K562 (cell line): ENCODE measurements around the gene ARL4C. TPM values are rescaled to one million over a fixed set of nuclear protein-coding genes. Genes with fewer than 3 reads are reported as not detected.

Experiments
- ATAC-seq: fragments of 200-7000 bp; cut with Tn5 transposase; 3 replicates; pipeline ENCODE4 v1.9.1; 2020; ENCODE audit warnings: moderate library complexity
- BruUV-seq: library from RNA; stranded (reverse); fragments of 400-500 nt; replicated peaks from 2 replicates; lab custom pipeline; 2021; lab: Mats Ljungman, UMichigan
- CTCF ChIA-PET: fragments of 300-600 bp; formaldehyde crosslinking; extraction: SDS; loops from one replicate; lab custom pipeline; 2021; ENCODE audit warnings: low intra/inter-chr PET ratio; lab: Yijun Ruan, JAX
- POLR2A ChIA-PET: fragments of 300-600, 350-650 bp; sonication (Branson Sonifier 250); formaldehyde crosslinking; extraction: SDS; loops from one replicate; lab custom pipeline; 2021; ENCODE audit warnings: antibody characterized with exemption, inconsistent platforms; lab: Yijun Ruan, JAX
- DNase-seq, 4 experiments: peaks; one replicate each; pipeline versions ENCODE4 v3.0.0 to v3.0.0-alpha.2; 2011 to 2018; ENCODE audit warnings: low spot score in 3 of 4, mixed read lengths in 3 of 4; ENCODE audit errors: extremely low read depth in 1 of 4
- FAIRE-seq: peaks from 2 replicates; lab custom pipeline; 2011; peaks lifted over from hg19 to GRCh38; lab: Jason Lieb, UNC
- H2AFZ ChIP-seq: 2 replicates; pipeline ENCODE4 v1.6.0; 2011; ENCODE audit warnings: low read depth, low read length, control low read depth, inconsistent platforms
- H3K27ac ChIP-seq: fragments of 200-600 bp; 3 replicates; pipeline ENCODE4 v1.8.0; 2011; ENCODE audit warnings: low read depth, mild to moderate bottlenecking, control low read depth, inconsistent platforms, low read length, moderate library complexity, mixed read lengths; ENCODE audit errors: extremely low read depth
- H3K27me3 ChIP-seq, 2 experiments: fragments of 300-600 bp in 1 of 2; 2 replicates in 1 of 2; 3 replicates in 1 of 2; pipeline versions ENCODE4 v1.6.0 to v1.8.0; 2011; ENCODE audit warnings: inconsistent platforms in 2 of 2, low read length in 2 of 2, mild to moderate bottlenecking in 1 of 2, mixed read lengths in 1 of 2, moderate library complexity in 1 of 2; ENCODE audit not compliant: control insufficient read depth in 2 of 2, insufficient read depth in 2 of 2
- H3K36me3 ChIP-seq: fragments of 300-600 bp; 3 replicates; pipeline ENCODE4 v1.8.0; 2011; ENCODE audit warnings: mild to moderate bottlenecking, low read length, inconsistent platforms; ENCODE audit not compliant: control insufficient read depth, insufficient read depth
- H3K4me1 ChIP-seq, 2 experiments: fragments of 200-600 bp in 1 of 2; replicated peaks in 1 of 2; 2 replicates in 1 of 2; 3 replicates in 1 of 2; pipeline versions ENCODE4 v1.5.1 to v1.8.0; 2011; ENCODE audit warnings: inconsistent platforms in 2 of 2, low read length in 2 of 2, mild to moderate bottlenecking in 1 of 2, mixed read lengths in 1 of 2, moderate library complexity in 1 of 2; ENCODE audit not compliant: control insufficient read depth in 2 of 2, insufficient read depth in 2 of 2
- H3K4me2 ChIP-seq: 2 replicates; pipeline ENCODE4 v1.6.1; 2011; ENCODE audit warnings: low read length, control low read depth, inconsistent platforms, mixed read lengths; ENCODE audit not compliant: insufficient read depth
- H3K4me3 ChIP-seq: fragments of 200-600 bp; sonication (generic), shearing (Covaris generic); 2 replicates; pipeline ENCODE4 v1.5.1; 2016; ENCODE audit warnings: control low read depth, inconsistent platforms
- H3K79me2 ChIP-seq: fragments of 200-600 bp; 3 replicates; pipeline ENCODE4 v1.8.0; 2011; ENCODE audit warnings: low read length, inconsistent platforms; ENCODE audit not compliant: control insufficient read depth, insufficient read depth
- H3K9ac ChIP-seq, 2 experiments: 2 replicates each; pipeline versions ENCODE4 v1.6.0 to v1.6.1; 2011; ENCODE audit warnings: low read depth in 2 of 2, low read length in 2 of 2, control low read depth in 1 of 2, inconsistent platforms in 1 of 2, mild to moderate bottlenecking in 1 of 2, mixed read lengths in 1 of 2; ENCODE audit not compliant: insufficient read depth in 1 of 2
- H3K9me1 ChIP-seq: one replicate; pipeline ENCODE4 v1.6.0; 2011; ENCODE audit warnings: inconsistent platforms, mild to moderate bottlenecking, low read length, moderate library complexity; ENCODE audit not compliant: control insufficient read depth, insufficient read depth
- H3K9me3 ChIP-seq: replicated peaks from 2 replicates; pipeline ENCODE4 v1.5.1; 2011; ENCODE audit warnings: low read depth, low read length, inconsistent platforms; ENCODE audit not compliant: control insufficient read depth, insufficient read depth
- H4K20me1 ChIP-seq: replicated peaks from 2 replicates; pipeline ENCODE4 v1.6.1; 2011; ENCODE audit warnings: low read length, inconsistent platforms, mixed read lengths; ENCODE audit not compliant: control insufficient read depth, insufficient read depth
- CBX8 ChIP-seq: fragments of 200-600 bp; sonication (generic); IDR thresholded peaks from 2 replicates; pipeline ENCODE4 v1.6.1; 2012; ENCODE audit warnings: borderline replicate concordance, mixed run types, low read depth, mild to moderate bottlenecking, moderate library complexity, mixed read lengths, low read length, control low read depth, inconsistent platforms; ENCODE audit not compliant: poor library complexity, severe bottlenecking; ENCODE audit errors: extremely low read depth
- GTF2E2 ChIP-seq: fragments of 200-800 bp; sonication (Bioruptor generic); IDR thresholded peaks from 2 replicates; pipeline ENCODE4 v1.6.1; 2016; ENCODE audit warnings: missing genetic modification characterization, missing compliant biosample characterization
- L3MBTL2 ChIP-seq: fragments of 450-650 bp; IDR thresholded peaks from 2 replicates; pipeline ENCODE4 v1.6.1; 2016; ENCODE audit warnings: mild to moderate bottlenecking, moderate library complexity
- RAD21 ChIP-seq, 2 experiments: fragments of 250-450 bp in 1 of 2; fragments of 450-650 bp in 1 of 2; sonication (Bioruptor Pico) in 1 of 2; formaldehyde crosslinking in 1 of 2; IDR thresholded peaks in 1 of 2; conservative IDR thresholded peaks in 1 of 2; 2 replicates each; pipeline versions ENCODE4 v1.4.0 to v1.8.0; 2020 to 2022; ENCODE audit warnings: mild to moderate bottlenecking in 2 of 2, moderate library complexity in 1 of 2
- ZBTB1 ChIP-seq: sonication (generic); formaldehyde crosslinking; IDR thresholded peaks from 2 replicates; pipeline ENCODE4 v1.8.1; 2023; ENCODE audit warnings: missing genetic modification reagents, low read depth, mild to moderate bottlenecking, borderline replicate concordance
- ZNF263 ChIP-seq: sonication (generic); formaldehyde crosslinking; IDR thresholded peaks from 2 replicates; pipeline ENCODE4 v1.8.0; 2022; ENCODE audit warnings: mild to moderate bottlenecking, missing genetic modification reagents, borderline replicate concordance
- WGBS: fragments of 100-300 bp; shearing (Covaris generic); methylation state at CpG from one replicate; pipeline ENCODE4 v1.1.6; 2016; ENCODE audit warnings: low coverage, mixed read lengths; ENCODE audit not compliant: insufficient coverage; ENCODE audit errors: missing lambda C conversion rate; 5-methylcytosine and 5-hydroxymethylcytosine counted together
- in situ Hi-C: fragments of 300-500 bp; cut with MboI; formaldehyde crosslinking; loops from 4 replicates; pipeline ENCODE4 v1.15.0; 2018; ENCODE audit warnings: inconsistent platforms, mixed read lengths
- intact Hi-C: fragments of 100-400 bp; cut with micrococcal nuclease; formaldehyde crosslinking; loops from 2 replicates; pipeline ENCODE4 v1.14.2; 2022
- polyA plus RNA-seq, 8 experiments: library from polyadenylated mRNA; depleted of rRNA in 4 of 8; stranded (reverse) in 5 of 8; unstranded in 3 of 8; fragments of >200 nt; fragmentation: Nextera tagmentation in 2 of 8; fragmentation: Illumina TruSeq in 1 of 8; extraction: Ambion mirVana in 2 of 8; extraction: Trizol in 1 of 8; gene quantifications; 2 replicates each; pipeline versions ENCODE4 v1.2.1 to v1.2.3, GENCODE V29; 2011 to 2014; ENCODE audit warnings: inconsistent platforms in 1 of 8, missing spikeins in 1 of 8
- total RNA-seq, 7 experiments: library from RNA; depleted of rRNA in 6 of 7; stranded (reverse); fragments of >200 nt in 6 of 7; fragmentation: Illumina TruSeq in 2 of 7; extraction: Trizol in 2 of 7; gene quantifications; 2 replicates each; pipeline versions ENCODE4 v1.2.1 to v1.2.3, GENCODE V29; 2011 to 2021; ENCODE audit warnings: low replicate concordance in 1 of 7
- TF ChIP-seq, protein P1 (sequence below), 3 experiments: IDR thresholded peaks in 2 of 3; conservative IDR thresholded peaks in 1 of 3; 2 replicates each; pipeline ENCODE4 v1.5.1; 2011 to 2012; ENCODE audit warnings: low read length in 3 of 3, mild to moderate bottlenecking in 3 of 3, control low read depth in 2 of 3, improper control_type of control experiment in 1 of 3, inconsistent platforms in 1 of 3, low read depth in 1 of 3, mixed read lengths in 1 of 3, moderate library complexity in 1 of 3; ENCODE audit not compliant: insufficient read depth in 2 of 3

ARL4C gene
- total and polyA plus RNA-seq, 9 of the 15 experiments (the other 6 are each of a cell fraction or from before 2014, with no cell fraction given), result 0.03 to 0.11 (median 0.04) TPM; not detected in 5

DNA sequence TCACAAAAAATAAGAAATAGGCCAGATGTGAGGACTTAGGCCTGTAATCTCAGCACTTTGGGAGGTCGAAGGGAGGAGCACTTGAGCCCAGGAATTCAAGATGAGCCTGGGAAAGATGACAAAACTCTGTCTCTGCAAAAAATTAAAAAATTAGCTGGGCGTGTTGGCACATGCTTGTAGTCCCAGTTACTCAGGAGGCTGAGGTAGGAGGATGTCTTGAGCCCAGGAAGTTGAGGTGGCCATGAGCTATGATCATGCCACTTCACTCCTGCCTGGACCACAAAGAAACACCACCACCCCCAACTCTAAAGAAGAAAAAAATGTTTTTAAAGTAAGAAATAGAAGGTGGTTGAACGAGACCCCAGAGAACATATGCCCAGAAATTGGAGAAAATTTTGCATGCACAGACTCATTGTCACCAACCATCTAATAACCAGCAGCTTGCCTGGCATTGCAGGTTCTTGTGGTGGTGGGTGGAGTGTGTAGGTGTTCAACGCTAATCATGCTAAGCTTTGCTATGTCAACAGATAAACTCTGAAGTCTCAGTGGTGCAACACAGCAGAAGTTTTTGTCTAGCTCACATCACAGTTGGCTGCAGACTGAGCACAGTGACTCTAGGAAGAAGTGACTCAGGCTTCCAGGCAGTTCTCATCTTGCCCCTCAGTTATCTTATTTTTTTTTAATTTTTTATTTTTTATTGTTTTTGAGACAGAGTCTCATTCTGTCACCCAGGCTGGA lies 18.6 kb downstream of the ARL4C start:
- FAIRE-seq (no peak), ATAC-seq (no peak), DNase-seq (no peak)
- Histone ChIP-seq H3K4me1 (no peaks in the 10 kb centered on the region), H3K4me2 (no peak overlapping the region), H2AFZ (no peak overlapping the region), H3K27me3 (peaks cover 0 to 7% of the 10 kb centered on the region in 2 experiments; a peak in 2 of 5 replicates), H3K9me1 (no peaks in the 10 kb centered on the region), H3K9me3 (no peaks in the 10 kb centered on the region), H3K79me2 (no peaks in the 10 kb centered on the region), H3K36me3 (no peaks in the 10 kb centered on the region), H3K9ac (no peak overlapping the region), H3K4me3 (no peak overlapping the region), H3K27ac (no peak overlapping the region), H4K20me1 (no peaks in the 10 kb centered on the region)
- TF ChIP-seq ZBTB1 (CRISPR knock-in tag) (no peak), ZNF263 (CRISPR knock-in tag) (no peak), CBX8 (no peak)
- in situ Hi-C loops, result no loop called here
- POLR2A ChIA-PET, result interaction anchor here (0.6 kb wide), 1 partner anchor 376 kb away, joined by 3 read pairs; no protein-coding TSS in a partner anchor
- WGBS, result 0% methylated on average over 4 of the region's 4 CpGs
- CTCF ChIA-PET, result no interaction called here
- no TSS peak for BruUV-seq
- intact Hi-C loops, result loop anchor here (10.0 kb wide), 1 partner anchor 67 kb away; no protein-coding TSS in a partner anchor

GRCh38 chr2:234476766-234477165 lies 20.1 kb downstream of the ARL4C start:
- H4K20me1 ChIP-seq, result no peaks in the 10 kb centered on the region
- H3K27me3 ChIP-seq, result peaks cover 0 to 7% of the 10 kb centered on the region in 2 experiments; a peak in 2 of 5 replicates
- no peaks in the 10 kb centered on the region for H3K4me1 ChIP-seq
- CTCF ChIA-PET, result no interaction called here
- no peak overlapping the region for H2AFZ ChIP-seq
- H3K4me3 ChIP-seq, result no peak overlapping the region
- no peak overlapping the region for H3K4me2 ChIP-seq
- no TSS peak for BruUV-seq
- in situ Hi-C loops (no loop called here), intact Hi-C loops (loop anchor here (10.0 kb wide), 1 partner anchor 68 kb away; no protein-coding TSS in a partner anchor)
- peak; percentile 69; the same call in 2 of the 3 replicates for ATAC-seq
- no peak overlapping the region for H3K27ac ChIP-seq
- H3K9me3 ChIP-seq, result no peaks in the 10 kb centered on the region
- no peaks in the 10 kb centered on the region for H3K9me1 ChIP-seq
- peak; percentile 15 to 20 (median 17) for DNase-seq
- H3K79me2 ChIP-seq, result no peaks in the 10 kb centered on the region
- FAIRE-seq, result no peak
- H3K36me3 ChIP-seq, result no peaks in the 10 kb centered on the region
- WGBS, result 6% methylated on average over 5 of the region's 7 CpGs
- H3K9ac ChIP-seq, result no peak overlapping the region
- POLR2A ChIA-PET, result no interaction called here
- no peak for TF ChIP-seq L3MBTL2
- TF ChIP-seq, protein P1, sequence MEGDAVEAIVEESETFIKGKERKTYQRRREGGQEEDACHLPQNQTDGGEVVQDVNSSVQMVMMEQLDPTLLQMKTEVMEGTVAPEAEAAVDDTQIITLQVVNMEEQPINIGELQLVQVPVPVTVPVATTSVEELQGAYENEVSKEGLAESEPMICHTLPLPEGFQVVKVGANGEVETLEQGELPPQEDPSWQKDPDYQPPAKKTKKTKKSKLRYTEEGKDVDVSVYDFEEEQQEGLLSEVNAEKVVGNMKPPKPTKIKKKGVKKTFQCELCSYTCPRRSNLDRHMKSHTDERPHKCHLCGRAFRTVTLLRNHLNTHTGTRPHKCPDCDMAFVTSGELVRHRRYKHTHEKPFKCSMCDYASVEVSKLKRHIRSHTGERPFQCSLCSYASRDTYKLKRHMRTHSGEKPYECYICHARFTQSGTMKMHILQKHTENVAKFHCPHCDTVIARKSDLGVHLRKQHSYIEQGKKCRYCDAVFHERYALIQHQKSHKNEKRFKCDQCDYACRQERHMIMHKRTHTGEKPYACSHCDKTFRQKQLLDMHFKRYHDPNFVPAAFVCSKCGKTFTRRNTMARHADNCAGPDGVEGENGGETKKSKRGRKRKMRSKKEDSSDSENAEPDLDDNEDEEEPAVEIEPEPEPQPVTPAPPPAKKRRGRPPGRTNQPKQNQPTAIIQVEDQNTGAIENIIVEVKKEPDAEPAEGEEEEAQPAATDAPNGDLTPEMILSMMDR (IDR thresholded peaks at IDR 0.05 in 2 of 3, conservative IDR thresholded peaks at IDR 0.05 in 1 of 3; ENCODE audit: insufficient read depth in 2 of 3, low read depth in 1 of 3, low read length in 3 of 3), result peak; percentile 34 to 51 (median 40); a peak in 5 of 6 replicates
- no peak for TF ChIP-seq ZNF263 (CRISPR knock-in tag)
- peak in 1 of 2 experiments; percentile 38; a peak in 2 of 4 replicates for TF ChIP-seq RAD21 (CRISPR knock-in tag; conservative IDR thresholded peaks at IDR 0.05 in 1 of 2, IDR thresholded peaks at IDR 0.05 in 1 of 2)
- TF ChIP-seq GTF2E2 (tag), result no peak
